Measurements from ENCODE around the gene CKMT1A. TPM values are rescaled to one million over a fixed set of nuclear protein-coding genes. Genes with fewer than 3 reads are reported as not detected.
"Not testable (repeated sequence)": the region's sequence is repeated elsewhere in the genome, so short reads cannot be mapped to it uniquely, and the experiment has no call there.

Gene CKMT1A
- total RNA-seq, 1 donor = not detected

- Histone ChIP-seq H2AFZ (ENCODE audit: low read length) (no peak overlapping the region), H3K4me3 (ENCODE audit: insufficient read depth, low read length) (no peak overlapping the region), H3K27me3 (ENCODE audit: insufficient read depth, low read length) (no peaks in the 10 kb centered on the region), H3K79me2 (ENCODE audit: insufficient read depth, low read length) (no peaks in the 10 kb centered on the region), H3K9me3 (ENCODE audit: low read depth, low read length) (no peaks in the 10 kb centered on the region), H3K27ac (ENCODE audit: low read depth, low read length) (no peak overlapping the region), H4K20me1 (ENCODE audit: insufficient read depth, low read length) (no peaks in the 10 kb centered on the region), H3K36me3 (ENCODE audit: insufficient read depth, low read length) (no peaks in the 10 kb centered on the region), H3K4me1 (ENCODE audit: insufficient read depth, low read length) (peaks cover under 1% of the 10 kb centered on the region), H3K4me2 (ENCODE audit: insufficient read depth, low read length) (no peak overlapping the region)
- DNase-seq (ENCODE audit: insufficient read length, low spot score, missing footprints) = no peak
- no peak for TF ChIP-seq CTCF (IDR thresholded peaks at IDR 0.05; ENCODE audit: extremely low read depth, low read depth, low read length)
These were observed 29.5 kb downstream of the CKMT1A start for GRCh38 chr15:43723151-43723550.

GRCh38 chr15:43726306-43726705, 32.6 kb downstream of the CKMT1A start:
- not testable (repeated sequence) for H3K9me3 ChIP-seq (ENCODE audit: low read depth, low read length); H3K27ac ChIP-seq (ENCODE audit: low read depth, low read length); H3K79me2 ChIP-seq (ENCODE audit: insufficient read depth, low read length); H3K4me1 ChIP-seq (ENCODE audit: insufficient read depth, low read length); H3K36me3 ChIP-seq (ENCODE audit: insufficient read depth, low read length); DNase-seq (ENCODE audit: insufficient read length, low spot score, missing footprints); H2AFZ ChIP-seq (ENCODE audit: low read length); H3K4me2 ChIP-seq (ENCODE audit: insufficient read depth, low read length); H3K4me3 ChIP-seq (ENCODE audit: insufficient read depth, low read length); H4K20me1 ChIP-seq (ENCODE audit: insufficient read depth, low read length); H3K27me3 ChIP-seq (ENCODE audit: insufficient read depth, low read length)

- H3K27me3 ChIP-seq (ENCODE audit: insufficient read depth, low read length); H3K36me3 ChIP-seq (ENCODE audit: insufficient read depth, low read length); H3K9me3 ChIP-seq (ENCODE audit: low read depth, low read length); H3K79me2 ChIP-seq (ENCODE audit: insufficient read depth, low read length); H4K20me1 ChIP-seq (ENCODE audit: insufficient read depth, low read length); H3K27ac ChIP-seq (ENCODE audit: low read depth, low read length); H3K4me1 ChIP-seq (ENCODE audit: insufficient read depth, low read length); H2AFZ ChIP-seq (ENCODE audit: low read length); H3K4me3 ChIP-seq (ENCODE audit: insufficient read depth, low read length): not testable (repeated sequence)
- peak overlapping the region; percentile 45 for H3K4me2 ChIP-seq (ENCODE audit: insufficient read depth, low read length)
- peak; percentile 51 for DNase-seq (ENCODE audit: insufficient read length, low spot score, missing footprints)
These were observed 34.5 kb downstream of the CKMT1A start for GRCh38 chr15:43728053-43728725.

GRCh38 chr15:43735416-43735815, 41.8 kb downstream of the CKMT1A start:
- no peaks in the 10 kb centered on the region for H3K27me3 ChIP-seq (ENCODE audit: insufficient read depth, low read length)
- no peak overlapping the region for H2AFZ ChIP-seq (ENCODE audit: low read length)
- H3K36me3 ChIP-seq (ENCODE audit: insufficient read depth, low read length) = no peaks in the 10 kb centered on the region
- no peak overlapping the region for H3K27ac ChIP-seq (ENCODE audit: low read depth, low read length)
- H4K20me1 ChIP-seq (ENCODE audit: insufficient read depth, low read length) = no peaks in the 10 kb centered on the region
- H3K4me1 ChIP-seq (ENCODE audit: insufficient read depth, low read length) = peaks cover 2% of the 10 kb centered on the region
- no peaks in the 10 kb centered on the region for H3K79me2 ChIP-seq (ENCODE audit: insufficient read depth, low read length)
- no peaks in the 10 kb centered on the region for H3K9me3 ChIP-seq (ENCODE audit: low read depth, low read length)
- no peak for TF ChIP-seq CTCF (IDR thresholded peaks at IDR 0.05; ENCODE audit: extremely low read depth, low read depth, low read length)
- no peak overlapping the region for H3K4me3 ChIP-seq (ENCODE audit: insufficient read depth, low read length)
- no peak for DNase-seq (ENCODE audit: insufficient read length, low spot score, missing footprints)
- peak overlapping the region; percentile 20 for H3K4me2 ChIP-seq (ENCODE audit: insufficient read depth, low read length)

GRCh38 chr15:43746245-43746902, 52.7 kb downstream of the CKMT1A start, which contains the start of gene PDIA3:
TSS of gene PDIA3 (plus strand) at chr15:43746438. CDS start at chr15:43746540, 102 bp downstream.
- not testable (repeated sequence) for H3K4me1 ChIP-seq (ENCODE audit: insufficient read depth, low read length); H3K27me3 ChIP-seq (ENCODE audit: insufficient read depth, low read length); H3K9me3 ChIP-seq (ENCODE audit: low read depth, low read length); H3K36me3 ChIP-seq (ENCODE audit: insufficient read depth, low read length)
- Histone ChIP-seq H3K27ac (ENCODE audit: low read depth, low read length) (peak within 1 kb of the TSS; percentile 85), H4K20me1 (ENCODE audit: insufficient read depth, low read length) (peaks cover 35% of the 10 kb centered on the region), H3K4me2 (ENCODE audit: insufficient read depth, low read length) (peak within 1 kb of the TSS; percentile 94), H3K4me3 (ENCODE audit: insufficient read depth, low read length) (peak within 1 kb of the TSS; percentile 87), H3K79me2 (ENCODE audit: insufficient read depth, low read length) (peaks cover 54% of the 10 kb centered on the region), H2AFZ (ENCODE audit: low read length) (peak within 1 kb of the TSS; percentile 89)
- peak; percentile 98 for DNase-seq (ENCODE audit: insufficient read length, low spot score, missing footprints)

GRCh38 chr15:43746903-43747309, 53.2 kb downstream of the CKMT1A start:
- not testable (repeated sequence) for H3K36me3 ChIP-seq (ENCODE audit: insufficient read depth, low read length); H3K27me3 ChIP-seq (ENCODE audit: insufficient read depth, low read length); H3K9me3 ChIP-seq (ENCODE audit: low read depth, low read length); DNase-seq (ENCODE audit: insufficient read length, low spot score, missing footprints)
- peaks cover 41% of the 10 kb centered on the region for H4K20me1 ChIP-seq (ENCODE audit: insufficient read depth, low read length)
- H2AFZ ChIP-seq (ENCODE audit: low read length) = peak overlapping the region; percentile 68
- H3K79me2 ChIP-seq (ENCODE audit: insufficient read depth, low read length) = peaks cover 60% of the 10 kb centered on the region
- peak overlapping the region; percentile 94 for H3K4me2 ChIP-seq (ENCODE audit: insufficient read depth, low read length)
- H3K4me1 ChIP-seq (ENCODE audit: insufficient read depth, low read length) = peaks cover 11% of the 10 kb centered on the region
- H3K4me3 ChIP-seq (ENCODE audit: insufficient read depth, low read length) = peak overlapping the region; percentile 87
- H3K27ac ChIP-seq (ENCODE audit: low read depth, low read length) = peak overlapping the region; percentile 85

Data from osteoblast (primary cell).